Activated CD4-positive, alpha-beta T cell treated with anti-CD3 and anti-CD28 coated beads, Interleukin-2, amount 10 ng/mL, durations not matched to agents 24 days and 14 days (primary cell): ENCODE results near the gene HK3. TPM values are rescaled to one million over a fixed set of nuclear protein-coding genes. Genes with fewer than 3 reads are reported as not detected.
A peak's percentile ranks its signal among the peaks of the same experiment; 100 is the strongest.

Source experiments
- DNase-seq: peaks from one replicate; pipeline ENCODE4 v3.0.0; 2022
- H3K27ac Mint-ChIP-seq: one replicate; pipeline ENCODE4 v1.8.0; 2022; ENCODE audit warnings: mild to moderate bottlenecking, mixed read lengths
- H3K27me3 Mint-ChIP-seq: one replicate; pipeline ENCODE4 v1.8.0; 2022; ENCODE audit warnings: mixed read lengths
- H3K36me3 Mint-ChIP-seq: one replicate; pipeline ENCODE4 v1.8.0; 2022; ENCODE audit warnings: low read depth, mild to moderate bottlenecking, mixed read lengths
- H3K4me1 Mint-ChIP-seq: one replicate; pipeline ENCODE4 v1.8.0; 2021; ENCODE audit warnings: mixed read lengths
- H3K4me3 Mint-ChIP-seq: one replicate; pipeline ENCODE4 v1.8.0; 2022; ENCODE audit warnings: mild to moderate bottlenecking, moderate library complexity, mixed read lengths
- H3K9me3 Mint-ChIP-seq: one replicate; pipeline ENCODE4 v1.8.0; 2021; ENCODE audit warnings: mixed read lengths
- intact Hi-C: fragments of 100-400 bp; cut with micrococcal nuclease; formaldehyde crosslinking; loops from one replicate; pipeline ENCODE4 v1.15.1; 2023
- total RNA-seq: library from RNA; stranded (reverse); gene quantifications from 2 replicates; pipeline ENCODE4 v1.2.3, GENCODE V29; 2022

HK3 gene
- total RNA-seq, 1 donor from 2014 or later: 0.21 TPM

DNA sequence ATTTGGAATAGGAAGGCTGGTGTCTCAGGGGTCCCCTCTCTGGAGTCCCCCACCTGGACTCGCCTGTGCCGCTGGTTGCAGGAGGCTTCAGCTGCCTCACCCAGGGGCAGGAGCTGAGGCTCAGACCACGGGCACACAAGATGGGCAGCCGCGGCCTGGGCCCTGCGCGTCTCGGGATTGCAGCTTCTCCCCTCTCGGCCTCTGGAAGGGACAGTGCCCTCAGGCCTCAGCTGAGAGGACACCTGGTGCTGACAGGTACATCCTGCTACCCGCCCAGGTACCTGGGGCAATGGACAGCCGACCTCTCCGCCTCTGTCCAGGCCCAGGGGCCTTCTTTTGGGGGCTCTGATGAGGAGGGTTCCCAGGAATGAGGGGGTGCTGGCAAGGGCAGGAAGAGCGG, 50.5 kb downstream of the HK3 start:
- H3K27me3 Mint-ChIP-seq: peaks cover 8% of the 10 kb centered on the region
- intact Hi-C loops: no loop called here
- no peaks in the 10 kb centered on the region for H3K4me1 Mint-ChIP-seq
- no peak for DNase-seq
- H3K9me3 Mint-ChIP-seq: no peaks in the 10 kb centered on the region
- H3K27ac Mint-ChIP-seq: no peak overlapping the region
- no peaks in the 10 kb centered on the region for H3K36me3 Mint-ChIP-seq
- H3K4me3 Mint-ChIP-seq: no peak overlapping the region

DNA sequence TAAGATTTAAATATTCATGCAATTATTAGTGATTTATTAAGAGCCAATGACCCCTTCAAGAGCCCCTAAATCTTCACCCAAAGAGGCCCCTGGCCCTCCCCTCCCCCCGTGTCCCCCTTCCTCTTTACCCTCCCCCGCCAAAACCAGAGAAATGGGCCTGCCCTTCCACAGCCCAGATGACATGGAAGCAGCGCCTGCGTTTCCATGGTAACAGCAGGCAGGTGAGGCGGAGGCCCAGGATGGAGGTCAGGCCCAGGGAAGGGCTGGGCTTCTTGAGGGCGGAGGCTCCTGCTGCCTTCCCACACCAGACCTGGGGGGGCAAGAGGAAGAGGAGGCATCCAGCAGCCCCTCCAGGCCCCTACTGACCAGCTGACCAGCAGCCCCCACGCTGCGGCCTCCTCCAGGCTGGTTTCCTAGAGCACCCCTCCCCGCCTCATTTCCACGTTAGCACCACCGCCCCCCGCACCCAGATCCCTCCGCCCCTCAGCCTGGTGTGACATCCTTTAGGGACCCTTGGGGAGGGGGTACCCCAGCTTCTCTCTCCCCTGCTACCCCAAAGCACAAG, 51.3 kb downstream of the HK3 start:
- Mint-ChIP-seq H3K4me3 (no peak overlapping the region), H3K9me3 (no peaks in the 10 kb centered on the region), H3K36me3 (no peaks in the 10 kb centered on the region), H3K27ac (no peak overlapping the region), H3K4me1 (no peaks in the 10 kb centered on the region), H3K27me3 (peaks cover 8% of the 10 kb centered on the region)
- intact Hi-C loops: no loop called here
- no peak for DNase-seq

DNA sequence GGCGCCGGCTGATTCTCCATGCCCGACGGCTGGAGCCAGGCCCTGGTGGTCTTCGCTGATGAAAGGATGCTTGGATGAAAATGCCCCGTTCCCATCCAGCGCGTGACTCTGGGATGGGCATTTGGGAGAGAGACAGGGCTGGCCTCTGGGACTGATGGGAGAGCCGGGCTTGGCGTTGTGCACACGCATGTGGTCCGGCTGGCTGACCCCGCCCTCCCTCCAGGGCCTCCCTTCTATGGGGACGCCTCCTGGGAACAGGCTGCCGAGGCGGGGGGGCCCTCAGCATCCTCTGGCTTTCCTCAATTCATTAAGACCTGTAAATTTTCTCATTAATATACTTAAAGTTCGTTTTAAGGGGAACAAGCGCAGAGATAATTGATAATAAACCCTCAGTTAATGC, 52.0 kb downstream of the HK3 start:
- Mint-ChIP-seq H3K27me3 (peaks cover 8% of the 10 kb centered on the region), H3K4me1 (no peaks in the 10 kb centered on the region), H3K4me3 (no peak overlapping the region), H3K36me3 (no peaks in the 10 kb centered on the region), H3K27ac (no peak overlapping the region), H3K9me3 (no peaks in the 10 kb centered on the region)
- DNase-seq: no peak
- intact Hi-C loops: no loop called here

DNA sequence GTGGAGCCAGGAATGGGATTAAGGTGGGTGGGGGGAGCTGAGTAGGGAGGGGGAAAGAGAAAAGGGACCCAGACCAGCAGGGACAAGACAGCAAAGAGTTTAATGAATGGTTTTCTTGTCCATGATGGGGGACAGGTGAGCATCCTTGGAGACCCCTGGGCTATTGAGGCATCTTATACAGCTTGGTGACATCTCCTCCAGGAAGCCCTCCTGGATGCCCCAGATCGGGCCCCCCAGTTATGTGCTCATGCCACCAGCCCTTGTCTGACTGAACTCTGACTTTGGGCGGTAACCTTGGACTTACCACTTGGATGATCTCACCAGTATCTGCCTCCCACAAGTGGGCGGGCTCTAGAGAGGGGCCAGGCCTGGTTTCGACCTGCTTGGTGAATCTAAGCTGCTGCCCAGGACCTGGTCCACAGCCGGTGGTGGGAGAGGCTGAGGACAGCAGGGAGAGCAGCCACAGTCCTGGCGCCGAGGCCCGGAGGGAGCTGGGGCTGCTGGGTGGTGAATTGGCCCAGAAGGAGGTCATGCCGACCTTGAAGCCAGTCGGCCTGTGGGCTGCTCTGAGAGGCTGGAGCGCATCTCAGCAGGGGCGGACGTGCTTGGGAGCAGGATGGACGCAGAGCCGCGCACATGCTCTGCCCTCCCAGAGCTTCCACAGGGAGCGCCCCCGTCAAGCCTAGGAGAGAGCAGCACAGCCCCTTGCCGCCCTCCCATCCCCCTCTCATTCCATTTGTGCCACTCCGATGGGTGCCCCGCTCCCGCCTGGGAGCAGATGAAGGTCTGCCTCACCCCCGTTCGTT, 52.6 kb downstream of the HK3 start:
- no peaks in the 10 kb centered on the region for H3K9me3 Mint-ChIP-seq
- intact Hi-C loops: no loop called here
- H3K4me3 Mint-ChIP-seq: no peak overlapping the region
- no peak overlapping the region for H3K27ac Mint-ChIP-seq
- peaks cover 8% of the 10 kb centered on the region for H3K27me3 Mint-ChIP-seq
- no peak for DNase-seq
- H3K4me1 Mint-ChIP-seq: no peaks in the 10 kb centered on the region
- H3K36me3 Mint-ChIP-seq: no peaks in the 10 kb centered on the region

DNA sequence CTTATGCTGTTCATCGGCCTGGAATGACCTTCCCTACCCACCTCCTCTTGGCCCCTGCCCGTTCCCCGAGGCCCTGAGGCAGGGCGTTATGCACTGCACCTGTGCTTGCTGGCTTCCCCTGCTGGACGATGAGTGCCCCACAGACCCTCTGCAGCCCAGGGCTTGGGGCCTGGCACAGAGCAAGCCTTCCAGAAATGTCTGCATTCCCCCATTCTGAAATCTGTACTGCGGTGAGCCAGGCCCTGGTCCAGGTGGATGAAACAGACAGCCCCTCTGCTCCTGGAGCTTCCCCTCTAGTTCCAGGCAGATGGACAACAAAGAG, 53.8 kb downstream of the HK3 start:
- H3K4me3 Mint-ChIP-seq: no peak overlapping the region
- DNase-seq: no peak
- no peak overlapping the region for H3K27ac Mint-ChIP-seq
- no peaks in the 10 kb centered on the region for H3K9me3 Mint-ChIP-seq
- no peaks in the 10 kb centered on the region for H3K36me3 Mint-ChIP-seq
- intact Hi-C loops: no loop called here
- peaks cover 8% of the 10 kb centered on the region for H3K27me3 Mint-ChIP-seq
- H3K4me1 Mint-ChIP-seq: no peaks in the 10 kb centered on the region

DNA sequence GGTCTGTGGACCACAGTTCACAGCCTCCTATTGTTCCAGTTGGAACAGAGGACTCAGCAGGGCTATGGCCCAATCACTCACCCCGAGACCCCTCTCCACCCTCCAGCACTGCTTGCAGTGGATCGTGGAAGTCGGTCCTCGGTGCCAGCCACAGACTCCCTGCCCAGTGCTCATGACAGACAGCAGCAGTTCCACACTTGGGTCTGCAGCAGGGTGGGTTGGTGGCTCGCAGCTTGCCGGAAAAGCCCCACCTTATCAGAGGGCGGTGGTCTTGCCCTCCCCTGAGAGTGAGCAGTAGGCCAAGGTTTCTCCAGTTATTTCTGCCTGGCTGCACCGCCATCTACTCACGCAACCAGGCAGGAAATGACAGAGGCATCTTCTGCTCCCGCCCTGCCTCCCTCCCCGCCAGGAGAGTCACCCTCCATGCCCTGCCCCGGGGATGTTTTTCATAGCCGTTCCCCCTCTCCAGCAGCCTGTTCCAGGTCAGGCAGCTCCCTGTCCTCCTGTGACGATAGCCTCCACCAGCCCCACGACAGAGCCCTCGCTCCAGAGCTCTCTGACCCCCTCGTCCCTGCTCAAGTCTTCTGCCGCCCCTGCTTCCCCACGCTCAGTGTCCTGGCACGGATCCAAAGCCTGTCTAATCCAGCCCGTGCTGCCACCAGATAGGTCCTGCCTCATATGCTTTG, 54.3 kb downstream of the HK3 start:
- no peaks in the 10 kb centered on the region for H3K9me3 Mint-ChIP-seq
- intact Hi-C loops: no loop called here
- no peak overlapping the region for H3K27ac Mint-ChIP-seq
- peaks cover 8% of the 10 kb centered on the region for H3K27me3 Mint-ChIP-seq
- H3K4me1 Mint-ChIP-seq: no peaks in the 10 kb centered on the region
- no peak for DNase-seq
- no peak overlapping the region for H3K4me3 Mint-ChIP-seq
- H3K36me3 Mint-ChIP-seq: no peaks in the 10 kb centered on the region

DNA sequence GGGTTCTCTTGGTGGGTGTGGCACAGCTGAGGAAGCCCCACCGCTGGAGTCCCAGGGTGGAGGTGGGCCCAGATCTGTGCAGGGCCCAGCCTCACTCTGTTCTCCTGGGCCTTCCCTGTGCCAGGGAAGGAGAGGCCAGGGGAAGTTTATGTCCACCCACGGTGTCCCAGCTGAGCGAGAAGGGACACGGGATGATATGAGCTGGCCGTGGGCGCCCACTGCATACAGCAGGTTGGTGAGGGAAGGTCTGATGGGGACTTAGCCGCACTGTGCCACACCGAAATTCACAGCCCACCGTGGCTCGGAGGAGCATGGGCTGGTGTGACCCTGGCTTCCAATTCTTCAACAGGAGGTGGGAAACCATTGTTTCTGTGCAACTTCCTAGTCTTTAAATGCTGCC, 54.9 kb downstream of the HK3 start:
- H3K4me1 Mint-ChIP-seq: no peaks in the 10 kb centered on the region
- intact Hi-C loops: no loop called here
- H3K27ac Mint-ChIP-seq: no peak overlapping the region
- no peaks in the 10 kb centered on the region for H3K36me3 Mint-ChIP-seq
- peaks cover 8% of the 10 kb centered on the region for H3K27me3 Mint-ChIP-seq
- H3K4me3 Mint-ChIP-seq: no peak overlapping the region
- no peaks in the 10 kb centered on the region for H3K9me3 Mint-ChIP-seq
- DNase-seq: no peak

DNA sequence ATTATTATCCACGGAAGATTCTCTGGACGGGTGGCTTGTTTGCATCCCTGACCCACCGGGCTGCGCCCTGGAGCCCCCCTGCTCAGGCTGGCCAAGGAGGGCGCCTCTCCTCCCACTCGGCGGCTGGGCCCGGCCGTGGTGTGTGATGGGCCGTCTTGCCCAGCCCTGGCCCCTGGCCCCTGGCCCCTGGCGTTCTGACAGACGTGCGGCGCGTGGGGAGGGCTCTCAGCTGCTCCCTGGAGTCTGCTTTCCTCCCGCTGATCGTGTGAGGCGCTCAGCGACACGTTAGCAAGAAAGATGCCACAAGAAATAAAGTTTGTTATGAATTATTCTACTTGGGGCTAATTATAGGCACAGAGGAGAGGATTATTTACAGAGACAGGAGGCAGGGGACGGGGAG, 55.5 kb downstream of the HK3 start:
- no peak for DNase-seq
- no peaks in the 10 kb centered on the region for H3K9me3 Mint-ChIP-seq
- H3K4me1 Mint-ChIP-seq: no peaks in the 10 kb centered on the region
- H3K27me3 Mint-ChIP-seq: peaks cover 8% of the 10 kb centered on the region
- intact Hi-C loops: no loop called here
- H3K36me3 Mint-ChIP-seq: no peaks in the 10 kb centered on the region
- H3K4me3 Mint-ChIP-seq: no peak overlapping the region
- H3K27ac Mint-ChIP-seq: no peak overlapping the region

DNA sequence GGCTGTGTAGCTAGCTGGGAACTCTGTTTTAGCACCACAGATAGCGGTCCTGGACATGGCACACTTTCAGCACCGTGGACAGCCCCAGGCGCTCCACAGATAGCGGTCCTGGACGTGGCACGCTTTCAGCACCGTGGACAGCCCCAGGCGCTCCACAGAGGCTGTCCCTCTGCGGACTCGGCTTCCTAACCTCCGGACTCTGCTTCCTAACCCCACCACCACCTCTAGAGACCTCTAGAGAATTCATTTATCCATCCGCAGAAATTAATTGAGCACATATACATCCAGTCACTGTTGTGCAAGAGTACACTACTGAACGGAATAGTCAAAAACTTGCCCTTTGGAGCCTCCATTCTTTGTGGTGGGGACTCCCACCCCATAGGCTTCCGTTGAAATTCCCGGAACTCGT, 61.4 kb downstream of the HK3 start:
- DNase-seq: peak; percentile 94
- no peaks in the 10 kb centered on the region for H3K4me1 Mint-ChIP-seq
- no peak overlapping the region for H3K27ac Mint-ChIP-seq
- H3K27me3 Mint-ChIP-seq: peaks cover 2% of the 10 kb centered on the region
- no peak overlapping the region for H3K4me3 Mint-ChIP-seq
- intact Hi-C loops: no loop called here
- H3K36me3 Mint-ChIP-seq: no peaks in the 10 kb centered on the region
- H3K9me3 Mint-ChIP-seq: no peaks in the 10 kb centered on the region

DNA sequence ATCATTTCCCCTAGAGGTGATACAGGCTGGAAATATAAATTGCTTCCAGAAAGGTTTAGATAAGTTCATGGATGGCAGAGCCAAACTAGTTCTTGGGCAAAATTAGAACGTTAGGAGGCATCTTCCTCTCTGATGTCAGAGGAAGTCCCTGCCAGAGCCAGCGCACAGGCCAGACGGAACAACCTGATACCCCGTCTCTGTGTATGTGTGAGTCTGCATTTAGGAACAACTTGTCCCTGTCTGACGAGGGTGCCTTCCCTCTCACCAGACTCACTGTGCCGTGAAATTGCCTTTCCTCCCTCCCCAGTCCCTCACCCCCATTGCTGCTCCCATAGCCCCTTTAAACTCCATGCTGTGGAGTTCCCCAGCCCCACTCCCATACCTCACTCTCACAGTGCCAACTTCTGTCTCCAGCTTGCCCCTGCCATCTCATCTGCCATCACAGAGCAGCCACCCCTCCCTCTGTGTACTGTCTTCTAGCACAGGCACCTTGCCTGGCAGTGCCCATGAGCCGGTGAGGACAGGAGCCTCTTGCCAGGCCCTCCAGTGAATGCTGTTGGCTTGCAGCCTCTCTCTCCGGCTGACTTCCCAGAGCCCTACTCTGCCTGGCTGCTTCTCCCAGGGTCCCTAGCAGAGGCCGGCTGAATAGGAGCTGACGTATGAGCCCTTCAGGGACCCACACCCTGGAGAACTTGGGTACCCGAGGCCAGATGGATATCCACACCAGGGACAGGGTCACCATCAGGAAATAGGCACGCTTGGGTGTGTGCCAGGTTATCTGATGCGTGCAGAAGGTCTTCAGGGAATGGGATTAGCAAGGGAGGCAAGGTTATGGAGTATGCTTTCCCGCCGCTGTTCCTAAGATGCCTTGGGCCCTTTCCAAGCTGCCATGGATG, 62.1 kb downstream of the HK3 start:
- Mint-ChIP-seq H3K9me3 (no peaks in the 10 kb centered on the region), H3K27ac (no peak overlapping the region), H3K36me3 (no peaks in the 10 kb centered on the region), H3K4me1 (no peaks in the 10 kb centered on the region), H3K4me3 (no peak overlapping the region), H3K27me3 (peaks cover 2% of the 10 kb centered on the region)
- intact Hi-C loops: no loop called here
- DNase-seq: no peak

DNA sequence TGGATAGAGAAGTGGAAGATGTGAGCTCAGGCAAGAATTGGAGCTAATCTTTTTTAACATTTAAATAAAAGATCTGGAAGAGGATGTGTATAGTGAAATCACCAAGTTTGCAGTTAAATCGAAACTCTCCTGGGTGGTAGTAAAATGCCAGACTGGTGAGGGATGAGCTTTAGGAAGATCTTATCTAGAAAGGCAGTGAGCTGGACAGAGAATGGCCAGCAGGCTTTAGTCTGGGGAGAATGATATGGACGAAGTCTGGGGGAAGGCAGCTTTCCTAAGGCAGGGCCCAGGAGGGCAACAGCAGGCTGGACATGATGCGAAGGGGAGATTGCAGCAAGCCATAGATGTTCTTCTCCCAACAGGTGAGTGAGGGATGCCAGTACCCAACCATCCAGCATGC, 63.2 kb downstream of the HK3 start:
- Mint-ChIP-seq H3K4me1 (no peaks in the 10 kb centered on the region), H3K36me3 (no peaks in the 10 kb centered on the region), H3K9me3 (no peaks in the 10 kb centered on the region), H3K27me3 (peaks cover 2% of the 10 kb centered on the region), H3K27ac (no peak overlapping the region), H3K4me3 (no peak overlapping the region)
- DNase-seq: no peak
- intact Hi-C loops: no loop called here

DNA sequence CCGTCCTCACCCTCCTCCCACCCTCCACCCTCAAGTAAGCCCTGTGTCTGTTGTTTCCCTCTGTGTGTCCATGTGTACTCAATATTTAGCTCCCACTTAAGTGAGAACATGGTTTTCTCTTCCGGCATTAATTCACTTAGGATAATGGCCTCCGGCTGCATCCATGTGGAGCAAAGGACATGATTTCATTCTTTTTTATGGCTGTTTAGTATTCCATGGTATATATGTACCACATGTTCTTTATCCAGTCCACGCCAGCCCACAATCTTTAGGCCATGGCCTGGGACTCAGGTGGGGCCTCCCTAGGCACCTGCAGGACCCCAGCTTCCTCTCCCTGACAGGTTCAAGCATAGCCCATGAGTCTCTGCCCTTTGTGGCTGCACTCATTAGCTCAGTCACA, 65.9 kb downstream of the HK3 start:
- intact Hi-C loops: no loop called here
- no peak for DNase-seq
- peaks cover 2% of the 10 kb centered on the region for H3K27me3 Mint-ChIP-seq
- no peak overlapping the region for H3K4me3 Mint-ChIP-seq
- H3K9me3 Mint-ChIP-seq: no peaks in the 10 kb centered on the region
- H3K4me1 Mint-ChIP-seq: no peaks in the 10 kb centered on the region
- no peak overlapping the region for H3K27ac Mint-ChIP-seq
- H3K36me3 Mint-ChIP-seq: no peaks in the 10 kb centered on the region

DNA sequence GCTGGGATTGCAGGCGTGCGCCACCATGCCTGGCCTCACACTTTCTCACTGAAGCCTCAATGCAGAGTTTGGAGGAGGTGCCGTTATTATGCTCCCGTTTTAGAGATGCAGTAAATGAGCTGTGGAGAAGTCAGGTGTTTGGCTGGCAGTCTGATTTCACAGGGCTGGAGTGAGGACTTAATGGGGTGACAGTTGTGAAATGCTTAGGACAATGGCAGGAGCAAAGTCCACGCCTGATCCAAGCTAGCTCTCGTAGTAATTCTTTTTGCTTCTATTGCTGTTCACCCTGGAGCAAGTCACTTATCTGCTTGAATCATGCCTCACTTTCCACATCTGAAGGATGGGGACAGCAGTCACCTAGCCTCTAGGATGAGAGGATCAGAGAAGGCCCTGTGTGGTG, 67.0 kb downstream of the HK3 start:
- no peak overlapping the region for H3K27ac Mint-ChIP-seq
- no peak for DNase-seq
- no peaks in the 10 kb centered on the region for H3K36me3 Mint-ChIP-seq
- no peaks in the 10 kb centered on the region for H3K4me1 Mint-ChIP-seq
- H3K27me3 Mint-ChIP-seq: peaks cover 2% of the 10 kb centered on the region
- no peak overlapping the region for H3K4me3 Mint-ChIP-seq
- no peaks in the 10 kb centered on the region for H3K9me3 Mint-ChIP-seq
- intact Hi-C loops: no loop called here

DNA sequence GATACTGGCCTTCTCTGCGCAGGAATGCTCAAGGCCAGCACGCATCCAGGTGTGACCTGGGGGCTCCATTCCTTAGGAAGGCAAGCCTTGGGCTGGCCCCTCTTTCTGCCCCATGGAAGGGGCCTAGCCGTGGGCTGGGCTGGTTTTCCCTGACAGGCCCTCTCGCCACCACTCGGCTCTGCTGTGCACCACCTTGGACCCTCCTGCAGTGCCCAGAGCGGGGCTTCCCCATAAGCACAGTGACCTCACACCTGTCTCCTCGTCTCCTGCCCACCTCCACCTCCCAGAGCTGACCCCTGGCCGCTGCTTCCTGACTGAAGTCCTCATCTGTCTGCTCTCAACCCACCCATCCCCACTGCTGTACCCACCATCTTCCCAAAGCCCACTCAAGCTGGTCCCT, 67.7 kb downstream of the HK3 start:
- Mint-ChIP-seq H3K4me1 (no peaks in the 10 kb centered on the region), H3K27ac (no peak overlapping the region), H3K9me3 (no peaks in the 10 kb centered on the region), H3K27me3 (peaks cover 2% of the 10 kb centered on the region), H3K4me3 (no peak overlapping the region), H3K36me3 (no peaks in the 10 kb centered on the region)
- intact Hi-C loops: no loop called here
- no peak for DNase-seq
